Nephron progenitor cell (in vitro differentiated cells): ENCODE results near the gene LYPD8.

ENCODE experiments used
- DNase-seq: peaks from one replicate; pipeline ENCODE4 v3.0.0; 2021
- H3K27ac Mint-ChIP-seq: 2 replicates; pipeline ENCODE4 v1.8.0; 2021; ENCODE audit warnings: mild to moderate bottlenecking, moderate library complexity, mixed read lengths
- H3K27me3 Mint-ChIP-seq: 2 replicates; pipeline ENCODE4 v1.8.0; 2021; ENCODE audit warnings: mild to moderate bottlenecking, low read depth, mixed read lengths; ENCODE audit not compliant: poor library complexity
- H3K36me3 Mint-ChIP-seq: 2 replicates; pipeline ENCODE4 v1.8.0; 2021; ENCODE audit warnings: low read depth, mixed read lengths
- H3K4me1 Mint-ChIP-seq: 2 replicates; pipeline ENCODE4 v1.8.0; 2021; ENCODE audit warnings: mixed read lengths
- H3K4me3 Mint-ChIP-seq: 2 replicates; pipeline ENCODE4 v1.8.0; 2021; ENCODE audit warnings: mild to moderate bottlenecking, moderate library complexity, mixed read lengths
- H3K9me3 Mint-ChIP-seq: 2 replicates; pipeline ENCODE4 v1.8.0; 2021; ENCODE audit warnings: mild to moderate bottlenecking, moderate library complexity, mixed read lengths
- TF ChIP-seq, protein P1 (sequence below): fragments of 200-600 bp; sonication (generic); IDR thresholded peaks from 2 replicates; pipeline ENCODE4 v1.5.0; 2021; ENCODE audit warnings: antibody characterized with exemption

Gene LYPD8

DNA sequence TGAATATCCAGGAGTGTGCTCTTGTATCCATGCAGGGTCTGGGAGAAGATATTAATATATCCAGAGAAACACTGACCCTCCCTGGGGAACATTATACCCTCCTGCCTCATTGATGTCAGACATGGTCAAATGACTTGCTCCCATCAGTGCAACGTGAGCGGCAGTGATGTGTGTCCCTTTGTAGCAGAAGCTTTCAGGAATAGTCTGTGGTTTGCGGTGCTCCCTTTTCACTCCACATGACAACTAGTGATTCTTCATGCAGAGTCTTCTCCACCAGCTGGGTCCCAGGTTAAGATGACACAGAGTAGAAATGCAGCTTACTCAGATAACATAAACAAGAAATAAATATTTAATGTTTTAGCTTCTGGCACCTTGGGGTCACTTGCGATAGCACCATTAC, 31.9 kb upstream of the LYPD8 start:
- Mint-ChIP-seq H3K36me3 (no peaks in the 10 kb centered on the region), H3K4me3 (no peak overlapping the region), H3K27me3 (peaks cover 5% of the 10 kb centered on the region), H3K27ac (no peak overlapping the region), H3K9me3 (peaks cover 62% of the 10 kb centered on the region), H3K4me1 (no peaks in the 10 kb centered on the region)
- no peak for DNase-seq
- TF ChIP-seq, protein P1, sequence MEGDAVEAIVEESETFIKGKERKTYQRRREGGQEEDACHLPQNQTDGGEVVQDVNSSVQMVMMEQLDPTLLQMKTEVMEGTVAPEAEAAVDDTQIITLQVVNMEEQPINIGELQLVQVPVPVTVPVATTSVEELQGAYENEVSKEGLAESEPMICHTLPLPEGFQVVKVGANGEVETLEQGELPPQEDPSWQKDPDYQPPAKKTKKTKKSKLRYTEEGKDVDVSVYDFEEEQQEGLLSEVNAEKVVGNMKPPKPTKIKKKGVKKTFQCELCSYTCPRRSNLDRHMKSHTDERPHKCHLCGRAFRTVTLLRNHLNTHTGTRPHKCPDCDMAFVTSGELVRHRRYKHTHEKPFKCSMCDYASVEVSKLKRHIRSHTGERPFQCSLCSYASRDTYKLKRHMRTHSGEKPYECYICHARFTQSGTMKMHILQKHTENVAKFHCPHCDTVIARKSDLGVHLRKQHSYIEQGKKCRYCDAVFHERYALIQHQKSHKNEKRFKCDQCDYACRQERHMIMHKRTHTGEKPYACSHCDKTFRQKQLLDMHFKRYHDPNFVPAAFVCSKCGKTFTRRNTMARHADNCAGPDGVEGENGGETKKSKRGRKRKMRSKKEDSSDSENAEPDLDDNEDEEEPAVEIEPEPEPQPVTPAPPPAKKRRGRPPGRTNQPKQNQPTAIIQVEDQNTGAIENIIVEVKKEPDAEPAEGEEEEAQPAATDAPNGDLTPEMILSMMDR = no peak

DNA sequence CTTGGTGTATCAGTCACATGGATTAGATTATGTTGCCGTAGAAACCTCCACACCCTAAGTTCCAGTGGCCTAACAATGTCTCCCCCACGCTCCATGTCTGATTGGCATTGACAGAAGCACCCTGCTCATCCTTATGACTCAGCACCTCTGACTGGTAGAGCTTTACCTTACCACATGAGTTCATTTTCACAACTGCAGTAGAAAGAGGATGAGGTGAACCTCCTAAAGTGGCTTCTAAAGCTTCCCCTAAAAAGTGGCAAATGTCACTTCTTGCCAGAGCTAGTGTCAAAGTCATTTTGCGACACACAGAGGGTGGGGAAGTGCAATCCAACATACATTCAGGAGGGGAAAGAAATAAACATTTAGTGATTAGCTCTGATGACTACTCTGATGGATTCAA, 30.6 kb upstream of the LYPD8 start:
- peaks cover 5% of the 10 kb centered on the region for H3K27me3 Mint-ChIP-seq
- no peaks in the 10 kb centered on the region for H3K4me1 Mint-ChIP-seq
- no peak overlapping the region for H3K4me3 Mint-ChIP-seq
- DNase-seq = no peak
- peaks cover 68% of the 10 kb centered on the region for H3K9me3 Mint-ChIP-seq
- TF ChIP-seq, protein P1 = no peak
- H3K36me3 Mint-ChIP-seq = no peaks in the 10 kb centered on the region
- H3K27ac Mint-ChIP-seq = no peak overlapping the region

DNA sequence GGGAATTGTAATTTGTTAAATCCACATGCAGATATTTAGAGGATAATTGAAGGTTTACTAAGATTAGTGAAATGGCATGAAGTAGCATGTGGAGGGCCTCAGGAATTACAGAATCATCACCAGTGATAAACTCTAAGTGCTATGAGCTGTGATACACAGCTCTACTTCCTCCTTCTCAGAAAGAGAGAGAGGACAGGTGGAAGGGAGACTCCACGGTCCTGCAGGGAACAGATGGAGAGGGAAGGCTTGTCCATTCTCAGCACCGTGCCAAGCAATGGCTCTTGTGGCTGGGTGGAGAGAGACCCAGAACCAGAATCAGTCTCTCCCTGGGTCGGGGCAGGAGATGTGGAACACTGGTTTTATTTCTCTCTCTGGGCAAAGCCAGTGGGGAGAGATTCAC, 27.8 kb upstream of the LYPD8 start:
- Mint-ChIP-seq H3K27ac (no peak overlapping the region), H3K36me3 (no peaks in the 10 kb centered on the region), H3K4me1 (no peaks in the 10 kb centered on the region), H3K4me3 (no peak overlapping the region), H3K27me3 (peaks cover 5% of the 10 kb centered on the region), H3K9me3 (peaks cover 72% of the 10 kb centered on the region)
- no peak for DNase-seq
- TF ChIP-seq, protein P1 = no peak

DNA sequence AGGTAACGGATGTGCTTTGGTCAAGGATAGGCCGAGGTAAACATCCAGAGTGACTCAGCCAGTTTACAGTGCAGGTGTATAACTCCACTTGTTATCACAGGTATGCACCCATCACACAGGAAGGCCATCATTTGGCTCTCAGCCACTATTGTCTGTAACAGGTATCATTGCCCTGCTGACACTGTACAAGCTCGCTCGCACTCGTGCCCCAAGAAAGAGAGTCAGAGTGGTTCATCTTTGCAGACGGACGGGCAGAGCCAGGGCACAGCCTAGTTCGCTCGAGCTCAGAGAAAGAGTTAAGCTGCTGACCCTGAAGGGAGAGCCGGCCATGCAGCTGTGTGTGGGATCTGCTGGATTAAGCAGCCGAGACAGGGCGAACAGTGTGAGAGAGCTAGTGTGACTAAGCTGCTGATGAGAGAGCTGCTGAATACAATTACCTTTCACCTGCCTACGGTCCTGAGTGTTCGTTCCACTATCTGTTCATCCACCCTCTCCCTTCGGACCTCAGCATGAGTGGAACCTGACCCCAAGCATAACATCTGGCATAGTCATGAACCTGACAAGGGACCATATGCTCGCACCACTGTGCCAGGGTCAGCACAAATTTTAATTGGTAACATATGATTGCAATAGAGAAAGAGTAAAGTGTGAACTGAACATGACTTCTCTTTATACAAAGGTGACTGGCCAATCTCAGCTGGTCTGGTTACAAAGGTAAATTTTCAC, 27.0 kb upstream of the LYPD8 start:
- TF ChIP-seq, protein P1 = no peak
- no peaks in the 10 kb centered on the region for H3K4me1 Mint-ChIP-seq
- no peaks in the 10 kb centered on the region for H3K36me3 Mint-ChIP-seq
- DNase-seq = no peak
- no peak overlapping the region for H3K4me3 Mint-ChIP-seq
- H3K9me3 Mint-ChIP-seq = peaks cover 72% of the 10 kb centered on the region
- H3K27me3 Mint-ChIP-seq = peaks cover 2% of the 10 kb centered on the region
- no peak overlapping the region for H3K27ac Mint-ChIP-seq

DNA sequence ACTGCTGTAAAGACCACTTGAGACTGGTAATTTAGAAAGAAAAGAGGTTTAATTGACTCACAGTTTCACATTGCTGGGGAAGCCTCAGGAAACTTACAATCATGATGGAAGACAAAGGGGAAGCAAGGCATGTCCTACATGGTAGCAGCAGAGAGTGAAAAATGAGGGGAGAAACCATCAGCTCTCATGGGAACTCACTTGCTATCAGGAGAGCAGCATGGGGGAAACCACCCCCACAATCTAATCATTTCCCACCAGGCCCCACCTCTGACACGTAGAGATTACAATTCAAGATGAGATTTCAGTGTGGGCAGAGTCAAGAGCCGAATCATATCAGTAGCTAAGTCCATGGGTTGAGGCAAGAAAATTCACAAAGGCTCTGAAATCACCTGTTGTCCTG, 23.8 kb upstream of the LYPD8 start:
- H3K27ac Mint-ChIP-seq = no peak overlapping the region
- peaks cover 5% of the 10 kb centered on the region for H3K27me3 Mint-ChIP-seq
- H3K36me3 Mint-ChIP-seq = no peaks in the 10 kb centered on the region
- no peak overlapping the region for H3K4me3 Mint-ChIP-seq
- H3K9me3 Mint-ChIP-seq = peaks cover 87% of the 10 kb centered on the region
- no peaks in the 10 kb centered on the region for H3K4me1 Mint-ChIP-seq
- TF ChIP-seq, protein P1 = no peak
- no peak for DNase-seq

DNA sequence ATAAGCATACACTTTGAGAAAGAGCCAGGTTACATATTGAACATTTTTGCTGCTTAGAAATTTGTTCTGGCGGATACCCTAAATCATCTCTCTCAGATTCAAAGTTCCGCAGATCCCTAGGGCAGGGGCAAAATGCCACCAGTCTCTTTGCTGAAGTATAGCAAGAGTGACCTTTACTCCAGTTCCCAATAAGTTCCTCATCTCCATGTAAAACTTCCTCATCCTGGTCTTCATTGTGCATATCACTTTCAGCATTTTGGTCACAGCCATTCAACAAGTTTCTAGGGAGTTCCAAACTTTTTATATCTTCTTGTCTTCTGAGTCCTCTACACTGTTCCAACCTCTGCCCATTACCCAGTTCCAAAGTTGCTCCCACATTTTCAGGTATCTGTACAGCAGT, 23.3 kb upstream of the LYPD8 start:
- no peak overlapping the region for H3K4me3 Mint-ChIP-seq
- no peaks in the 10 kb centered on the region for H3K4me1 Mint-ChIP-seq
- DNase-seq = no peak
- TF ChIP-seq, protein P1 = no peak
- no peak overlapping the region for H3K27ac Mint-ChIP-seq
- peaks cover 5% of the 10 kb centered on the region for H3K27me3 Mint-ChIP-seq
- H3K36me3 Mint-ChIP-seq = no peaks in the 10 kb centered on the region
- H3K9me3 Mint-ChIP-seq = peaks cover 82% of the 10 kb centered on the region
